Neural cell (in vitro differentiated cells): ENCODE data around the gene MED15.

ENCODE experiments used
- CTCF ChIP-seq: fragments of 450-650 bp; IDR thresholded peaks from 2 replicates; pipeline ENCODE4 v1.5.1; 2014; ENCODE audit warnings: antibody characterized with exemption, mild to moderate bottlenecking, moderate library complexity; ENCODE audit not compliant: poor library complexity, severe bottlenecking
- EP300 ChIP-seq: fragments of 450-650 bp; conservative IDR thresholded peaks from 2 replicates; pipeline ENCODE4 v1.6.1; 2014; ENCODE audit warnings: antibody characterized with exemption, mild to moderate bottlenecking, moderate library complexity; ENCODE audit not compliant: poor library complexity, severe bottlenecking
- EZH2 ChIP-seq: fragments of 200-600, 300-800 bp; shearing (Covaris generic), sonication (generic); IDR thresholded peaks from 2 replicates; pipeline ENCODE4 v1.6.1; 2014; ENCODE audit warnings: antibody characterized with exemption, low read length, borderline replicate concordance, mild to moderate bottlenecking; ENCODE audit not compliant: insufficient read depth, poor library complexity, severe bottlenecking
- MXI1 ChIP-seq: fragments of 450-650 bp; conservative IDR thresholded peaks from 2 replicates; pipeline ENCODE4 v1.6.1; 2014; ENCODE audit warnings: antibody characterized with exemption, mild to moderate bottlenecking; ENCODE audit not compliant: poor library complexity, severe bottlenecking
- TAF1 ChIP-seq: IDR thresholded peaks from 2 replicates; pipeline ENCODE4 v1.6.1; 2012; ENCODE audit warnings: low read depth

GRCh38 chr22:20520093-20520511 is 12.7 kb downstream of the MED15 start:
- TF ChIP-seq EZH2 (no peak), CTCF (no peak), TAF1 (no peak), MXI1 (no peak), EP300 (no peak)
